GM12878 (cell line): ENCODE results near the gene SLC25A28.

Experiments used
- CTCF ChIP-seq, 3 experiments: IDR thresholded peaks in 2 of 3; conservative IDR thresholded peaks in 1 of 3; 2 replicates each; pipeline ENCODE4 v1.5.1; 2011; ENCODE audit warnings: low read depth in 3 of 3, low read length in 3 of 3, mild to moderate bottlenecking in 3 of 3, control low read depth in 2 of 3, moderate library complexity in 2 of 3, inconsistent platforms in 1 of 3, mixed read lengths in 1 of 3; ENCODE audit not compliant: control insufficient read depth in 2 of 3, insufficient read depth in 1 of 3; ENCODE audit errors: extremely low read depth in 1 of 3
- GABPA ChIP-seq: IDR thresholded peaks from 2 replicates; pipeline ENCODE4 v1.6.1; 2014; ENCODE audit warnings: antibody characterized with exemption, low read depth, mild to moderate bottlenecking, inconsistent platforms
- MXI1 ChIP-seq: fragments of 150-350 bp; IDR thresholded peaks from 2 replicates; pipeline ENCODE4 v1.6.1; 2011; ENCODE audit warnings: low read depth, mild to moderate bottlenecking, inconsistent platforms, low read length, improper control_type of control experiment
- POLR2A ChIP-seq: IDR thresholded peaks from 2 replicates; pipeline ENCODE4 v1.6.1; 2011; ENCODE audit warnings: low read depth, mild to moderate bottlenecking, low read length
- TCF3 ChIP-seq: IDR thresholded peaks from 2 replicates; pipeline ENCODE4 v1.6.1; 2012; ENCODE audit warnings: low read depth, mild to moderate bottlenecking, low read length, borderline replicate concordance; ENCODE audit not compliant: insufficient read depth

- TF ChIP-seq GABPA (no peak), TCF3 (no peak), POLR2A (no peak), CTCF (IDR thresholded peaks at IDR 0.05 in 2 of 3, conservative IDR thresholded peaks at IDR 0.05 in 1 of 3; ENCODE audit: control insufficient read depth in 2 of 3, extremely low read depth in 1 of 3, insufficient read depth in 1 of 3, low read depth in 3 of 3, low read length in 3 of 3) (no peak), MXI1 (no peak)
Observed at GRCh38 chr10:99565166-99565565, 55.1 kb downstream of the SLC25A28 start.
